Measurements from ENCODE around the gene CX3CL1. TPM values are rescaled to one million over a fixed set of nuclear protein-coding genes. Genes with fewer than 3 reads are reported as not detected.

The CX3CL1 gene
- total RNA-seq, 1 experiment from 2014 or later: not detected

DNA sequence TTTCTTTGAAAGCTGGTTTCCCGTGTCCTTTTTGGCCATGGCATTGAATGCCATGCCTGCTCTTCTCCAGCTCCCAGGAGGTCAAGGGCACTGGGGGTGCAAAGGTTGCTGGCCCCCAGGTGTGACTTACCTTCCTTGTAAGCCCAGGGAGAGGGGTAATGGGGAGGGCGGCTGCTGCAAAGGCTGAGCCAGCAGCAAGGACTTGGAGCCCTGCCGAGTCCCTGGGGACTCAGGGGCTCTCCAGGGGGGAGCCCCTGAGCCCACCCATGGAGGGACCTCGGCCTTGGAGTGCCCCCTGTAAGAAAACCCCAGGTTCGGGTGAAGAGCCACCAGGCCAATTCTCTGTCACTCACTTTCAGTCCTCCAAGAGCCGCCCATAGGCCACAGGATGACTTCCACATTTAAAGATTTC lies 19.6 kb upstream of the CX3CL1 start:
- POLR2A ChIA-PET (ENCODE audit: unreplicated experiment): no interaction called here
- Histone ChIP-seq H3K27me3 (ENCODE audit: insufficient read depth, low read depth) (peaks cover 21% of the 10 kb centered on the region; the same call in 1 of the 2 replicates), H2AFZ (no peak overlapping the region), H3F3A (ENCODE audit: insufficient read depth, low read depth) (peaks cover under 1% of the 10 kb centered on the region; the same call in 1 of the 2 replicates), H3K9me2 (ENCODE audit: insufficient read depth) (no peaks in the 10 kb centered on the region), H3K79me2 (ENCODE audit: low read depth) (no peaks in the 10 kb centered on the region), H3K27ac (no peak overlapping the region), H3K4me3 (no peak overlapping the region), H3K36me3 (ENCODE audit: low read depth) (no peaks in the 10 kb centered on the region), H3K4me1 (replicated peaks; ENCODE audit: insufficient read depth) (no peaks in the 10 kb centered on the region), H3K9me3 (ENCODE audit: insufficient read depth, low read depth) (no peaks in the 10 kb centered on the region), H4K20me1 (ENCODE audit: insufficient read depth) (no peaks in the 10 kb centered on the region), H3K4me2 (no peak overlapping the region)
- TF ChIP-seq, protein P1, sequence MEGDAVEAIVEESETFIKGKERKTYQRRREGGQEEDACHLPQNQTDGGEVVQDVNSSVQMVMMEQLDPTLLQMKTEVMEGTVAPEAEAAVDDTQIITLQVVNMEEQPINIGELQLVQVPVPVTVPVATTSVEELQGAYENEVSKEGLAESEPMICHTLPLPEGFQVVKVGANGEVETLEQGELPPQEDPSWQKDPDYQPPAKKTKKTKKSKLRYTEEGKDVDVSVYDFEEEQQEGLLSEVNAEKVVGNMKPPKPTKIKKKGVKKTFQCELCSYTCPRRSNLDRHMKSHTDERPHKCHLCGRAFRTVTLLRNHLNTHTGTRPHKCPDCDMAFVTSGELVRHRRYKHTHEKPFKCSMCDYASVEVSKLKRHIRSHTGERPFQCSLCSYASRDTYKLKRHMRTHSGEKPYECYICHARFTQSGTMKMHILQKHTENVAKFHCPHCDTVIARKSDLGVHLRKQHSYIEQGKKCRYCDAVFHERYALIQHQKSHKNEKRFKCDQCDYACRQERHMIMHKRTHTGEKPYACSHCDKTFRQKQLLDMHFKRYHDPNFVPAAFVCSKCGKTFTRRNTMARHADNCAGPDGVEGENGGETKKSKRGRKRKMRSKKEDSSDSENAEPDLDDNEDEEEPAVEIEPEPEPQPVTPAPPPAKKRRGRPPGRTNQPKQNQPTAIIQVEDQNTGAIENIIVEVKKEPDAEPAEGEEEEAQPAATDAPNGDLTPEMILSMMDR (conservative IDR thresholded peaks at IDR 0.05): no peak
- TF ChIP-seq EZH2 (IDR thresholded peaks at IDR 0.05; ENCODE audit: low read depth): no peak
- intact Hi-C loops (cut with micrococcal nuclease; ENCODE audit: unreplicated experiment): no loop called here
- no peak for DNase-seq
- CTCF ChIA-PET: no interaction called here
- no TSS peak for BruUV-seq (replicated peaks)

DNA sequence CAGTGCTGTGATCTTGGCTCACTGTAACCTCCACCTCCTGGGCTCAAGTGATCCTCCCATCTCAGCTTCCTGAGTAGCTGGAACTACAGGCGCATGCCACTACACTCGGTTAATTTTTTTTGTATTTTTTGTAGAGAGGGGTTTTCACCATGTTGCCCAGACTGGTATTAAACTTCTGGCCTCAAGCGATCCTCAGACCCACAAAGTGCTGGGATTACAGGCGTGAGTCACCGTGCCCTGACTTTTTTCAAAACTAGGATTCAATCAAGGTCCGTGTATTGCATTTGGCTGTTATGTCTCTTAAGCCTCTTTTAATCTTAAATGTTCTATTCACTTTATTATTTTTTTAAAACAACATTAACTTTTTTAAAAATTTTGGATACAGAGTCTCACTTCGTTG lies 18.0 kb upstream of the CX3CL1 start:
- H3K9me3 ChIP-seq (ENCODE audit: insufficient read depth, low read depth): no peaks in the 10 kb centered on the region
- intact Hi-C loops (cut with micrococcal nuclease; ENCODE audit: unreplicated experiment): no loop called here
- peaks cover 9% of the 10 kb centered on the region for H3K4me1 ChIP-seq (replicated peaks; ENCODE audit: insufficient read depth)
- H4K20me1 ChIP-seq (ENCODE audit: insufficient read depth): no peaks in the 10 kb centered on the region
- CTCF ChIA-PET: no interaction called here
- POLR2A ChIA-PET (ENCODE audit: unreplicated experiment): interaction anchor here (0.8 kb wide), 1 partner anchor 72 kb away, joined by 4 read pairs; no protein-coding TSS in a partner anchor
- no peaks in the 10 kb centered on the region for H3K9me2 ChIP-seq (ENCODE audit: insufficient read depth)
- no peak for DNase-seq
- no peaks in the 10 kb centered on the region for H3K79me2 ChIP-seq (ENCODE audit: low read depth)
- H3K4me2 ChIP-seq: no peak overlapping the region
- H3K36me3 ChIP-seq (ENCODE audit: low read depth): no peaks in the 10 kb centered on the region
- TF ChIP-seq, protein P1 (conservative IDR thresholded peaks at IDR 0.05): no peak
- no peak for TF ChIP-seq EZH2 (IDR thresholded peaks at IDR 0.05; ENCODE audit: low read depth)
- no peak overlapping the region for H2AFZ ChIP-seq
- H3K27ac ChIP-seq: no peak overlapping the region
- H3K27me3 ChIP-seq (ENCODE audit: insufficient read depth, low read depth): peaks cover 9% of the 10 kb centered on the region; the same call in 1 of the 2 replicates
- H3F3A ChIP-seq (ENCODE audit: insufficient read depth, low read depth): peaks cover 4% of the 10 kb centered on the region; the same call in 1 of the 2 replicates
- H3K4me3 ChIP-seq: no peak overlapping the region
- no TSS peak for BruUV-seq (replicated peaks)

DNA sequence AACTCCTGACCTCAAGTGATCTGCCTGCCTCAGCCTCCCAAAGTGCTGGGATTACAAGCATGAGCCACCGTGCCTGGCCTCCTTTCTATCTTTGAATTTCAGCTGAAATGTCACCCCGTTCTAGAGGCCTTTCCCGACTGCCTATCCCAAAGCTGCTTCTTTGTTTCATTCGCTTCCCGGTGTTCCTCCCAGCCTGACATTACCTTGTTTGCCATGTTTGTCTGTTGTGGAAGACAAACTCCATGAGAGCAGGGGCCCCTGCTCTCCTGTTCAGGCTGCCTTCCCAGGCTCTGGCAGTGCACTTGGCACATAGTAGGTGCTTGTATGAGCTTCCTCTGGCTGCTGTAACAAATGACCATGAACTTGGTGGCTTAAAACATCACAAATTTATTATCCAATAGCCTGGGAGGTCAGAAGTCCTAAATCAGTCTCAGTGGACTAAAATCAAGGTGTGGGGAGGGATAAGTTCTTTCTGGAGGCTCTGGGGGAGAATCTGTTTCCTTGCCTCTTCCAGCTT lies 16.3 kb upstream of the CX3CL1 start:
- no TSS peak for BruUV-seq (replicated peaks)
- intact Hi-C loops (cut with micrococcal nuclease; ENCODE audit: unreplicated experiment): no loop called here
- TF ChIP-seq, protein P1 (conservative IDR thresholded peaks at IDR 0.05): no peak
- TF ChIP-seq EZH2 (IDR thresholded peaks at IDR 0.05; ENCODE audit: low read depth): no peak

More for the DNA sequence above, 16.3 kb upstream of the CX3CL1 start:
- Histone ChIP-seq H3K9me2 (ENCODE audit: insufficient read depth) (no peaks in the 10 kb centered on the region), H3F3A (ENCODE audit: insufficient read depth, low read depth) (peaks cover 4% of the 10 kb centered on the region; the same call in 1 of the 2 replicates), H2AFZ (no peak overlapping the region), H3K9me3 (ENCODE audit: insufficient read depth, low read depth) (no peaks in the 10 kb centered on the region), H3K79me2 (ENCODE audit: low read depth) (no peaks in the 10 kb centered on the region), H3K4me2 (no peak overlapping the region), H3K27me3 (ENCODE audit: insufficient read depth, low read depth) (no peaks in the 10 kb centered on the region), H3K4me1 (replicated peaks; ENCODE audit: insufficient read depth) (peaks cover 9% of the 10 kb centered on the region), H3K4me3 (no peak overlapping the region), H3K36me3 (ENCODE audit: low read depth) (no peaks in the 10 kb centered on the region), H3K27ac (no peak overlapping the region), H4K20me1 (ENCODE audit: insufficient read depth) (no peaks in the 10 kb centered on the region)
- POLR2A ChIA-PET (ENCODE audit: unreplicated experiment): no interaction called here
- CTCF ChIA-PET: no interaction called here
- DNase-seq: no peak

Measured in PC-9 (cell line).